ENCODE results near the gene ASXL3.

DNA sequence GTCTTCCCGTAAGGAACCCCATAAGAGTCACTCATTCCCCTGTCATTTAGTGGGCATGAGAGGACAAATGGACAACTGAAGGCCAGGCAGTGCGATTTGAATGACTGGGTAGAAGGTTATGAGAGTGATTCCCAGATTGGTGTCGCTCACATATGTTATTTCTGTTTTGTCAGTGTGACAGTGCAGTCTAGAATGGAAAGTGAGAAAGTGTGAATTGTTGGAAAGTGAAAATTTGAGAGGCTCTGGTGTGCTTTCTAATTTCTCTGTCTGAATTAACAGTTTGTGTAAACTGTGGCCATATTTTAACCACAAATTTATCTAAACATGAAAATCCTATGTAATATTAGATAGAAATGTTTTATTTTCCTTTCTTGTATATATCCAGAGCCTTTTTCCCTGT is 49.1 kb downstream of the ASXL3 start:
- TF ChIP-seq GABPA (IDR thresholded peaks at IDR 0.05 in 1 of 2, conservative IDR thresholded peaks at IDR 0.05 in 1 of 2) (no peak), RXRA (IDR thresholded peaks at IDR 0.05) (no peak), TAF1 (conservative IDR thresholded peaks at IDR 0.05) (no peak), YY1 (IDR thresholded peaks at IDR 0.05) (no peak), FOXA1 (IDR thresholded peaks at IDR 0.05) (no peak), JUND (IDR thresholded peaks at IDR 0.05) (no peak), SP1 (IDR thresholded peaks at IDR 0.05) (no peak)
- TF ChIP-seq, protein P1, sequence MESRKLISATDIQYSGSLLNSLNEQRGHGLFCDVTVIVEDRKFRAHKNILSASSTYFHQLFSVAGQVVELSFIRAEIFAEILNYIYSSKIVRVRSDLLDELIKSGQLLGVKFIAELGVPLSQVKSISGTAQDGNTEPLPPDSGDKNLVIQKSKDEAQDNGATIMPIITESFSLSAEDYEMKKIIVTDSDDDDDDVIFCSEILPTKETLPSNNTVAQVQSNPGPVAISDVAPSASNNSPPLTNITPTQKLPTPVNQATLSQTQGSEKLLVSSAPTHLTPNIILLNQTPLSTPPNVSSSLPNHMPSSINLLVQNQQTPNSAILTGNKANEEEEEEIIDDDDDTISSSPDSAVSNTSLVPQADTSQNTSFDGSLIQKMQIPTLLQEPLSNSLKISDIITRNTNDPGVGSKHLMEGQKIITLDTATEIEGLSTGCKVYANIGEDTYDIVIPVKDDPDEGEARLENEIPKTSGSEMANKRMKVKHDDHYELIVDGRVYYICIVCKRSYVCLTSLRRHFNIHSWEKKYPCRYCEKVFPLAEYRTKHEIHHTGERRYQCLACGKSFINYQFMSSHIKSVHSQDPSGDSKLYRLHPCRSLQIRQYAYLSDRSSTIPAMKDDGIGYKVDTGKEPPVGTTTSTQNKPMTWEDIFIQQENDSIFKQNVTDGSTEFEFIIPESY (IDR thresholded peaks at IDR 0.05), result no peak
- TF ChIP-seq, protein P2, sequence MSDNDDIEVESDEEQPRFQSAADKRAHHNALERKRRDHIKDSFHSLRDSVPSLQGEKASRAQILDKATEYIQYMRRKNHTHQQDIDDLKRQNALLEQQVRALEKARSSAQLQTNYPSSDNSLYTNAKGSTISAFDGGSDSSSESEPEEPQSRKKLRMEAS (IDR thresholded peaks at IDR 0.05), result no peak
- TF ChIP-seq, protein P3, sequence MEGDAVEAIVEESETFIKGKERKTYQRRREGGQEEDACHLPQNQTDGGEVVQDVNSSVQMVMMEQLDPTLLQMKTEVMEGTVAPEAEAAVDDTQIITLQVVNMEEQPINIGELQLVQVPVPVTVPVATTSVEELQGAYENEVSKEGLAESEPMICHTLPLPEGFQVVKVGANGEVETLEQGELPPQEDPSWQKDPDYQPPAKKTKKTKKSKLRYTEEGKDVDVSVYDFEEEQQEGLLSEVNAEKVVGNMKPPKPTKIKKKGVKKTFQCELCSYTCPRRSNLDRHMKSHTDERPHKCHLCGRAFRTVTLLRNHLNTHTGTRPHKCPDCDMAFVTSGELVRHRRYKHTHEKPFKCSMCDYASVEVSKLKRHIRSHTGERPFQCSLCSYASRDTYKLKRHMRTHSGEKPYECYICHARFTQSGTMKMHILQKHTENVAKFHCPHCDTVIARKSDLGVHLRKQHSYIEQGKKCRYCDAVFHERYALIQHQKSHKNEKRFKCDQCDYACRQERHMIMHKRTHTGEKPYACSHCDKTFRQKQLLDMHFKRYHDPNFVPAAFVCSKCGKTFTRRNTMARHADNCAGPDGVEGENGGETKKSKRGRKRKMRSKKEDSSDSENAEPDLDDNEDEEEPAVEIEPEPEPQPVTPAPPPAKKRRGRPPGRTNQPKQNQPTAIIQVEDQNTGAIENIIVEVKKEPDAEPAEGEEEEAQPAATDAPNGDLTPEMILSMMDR (IDR thresholded peaks at IDR 0.05; ENCODE audit: low read depth, low read length, missing input control), result no peak
- TF ChIP-seq, protein P4, sequence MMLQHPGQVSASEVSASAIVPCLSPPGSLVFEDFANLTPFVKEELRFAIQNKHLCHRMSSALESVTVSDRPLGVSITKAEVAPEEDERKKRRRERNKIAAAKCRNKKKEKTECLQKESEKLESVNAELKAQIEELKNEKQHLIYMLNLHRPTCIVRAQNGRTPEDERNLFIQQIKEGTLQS (IDR thresholded peaks at IDR 0.05), result no peak
- TF ChIP-seq, protein P5, sequence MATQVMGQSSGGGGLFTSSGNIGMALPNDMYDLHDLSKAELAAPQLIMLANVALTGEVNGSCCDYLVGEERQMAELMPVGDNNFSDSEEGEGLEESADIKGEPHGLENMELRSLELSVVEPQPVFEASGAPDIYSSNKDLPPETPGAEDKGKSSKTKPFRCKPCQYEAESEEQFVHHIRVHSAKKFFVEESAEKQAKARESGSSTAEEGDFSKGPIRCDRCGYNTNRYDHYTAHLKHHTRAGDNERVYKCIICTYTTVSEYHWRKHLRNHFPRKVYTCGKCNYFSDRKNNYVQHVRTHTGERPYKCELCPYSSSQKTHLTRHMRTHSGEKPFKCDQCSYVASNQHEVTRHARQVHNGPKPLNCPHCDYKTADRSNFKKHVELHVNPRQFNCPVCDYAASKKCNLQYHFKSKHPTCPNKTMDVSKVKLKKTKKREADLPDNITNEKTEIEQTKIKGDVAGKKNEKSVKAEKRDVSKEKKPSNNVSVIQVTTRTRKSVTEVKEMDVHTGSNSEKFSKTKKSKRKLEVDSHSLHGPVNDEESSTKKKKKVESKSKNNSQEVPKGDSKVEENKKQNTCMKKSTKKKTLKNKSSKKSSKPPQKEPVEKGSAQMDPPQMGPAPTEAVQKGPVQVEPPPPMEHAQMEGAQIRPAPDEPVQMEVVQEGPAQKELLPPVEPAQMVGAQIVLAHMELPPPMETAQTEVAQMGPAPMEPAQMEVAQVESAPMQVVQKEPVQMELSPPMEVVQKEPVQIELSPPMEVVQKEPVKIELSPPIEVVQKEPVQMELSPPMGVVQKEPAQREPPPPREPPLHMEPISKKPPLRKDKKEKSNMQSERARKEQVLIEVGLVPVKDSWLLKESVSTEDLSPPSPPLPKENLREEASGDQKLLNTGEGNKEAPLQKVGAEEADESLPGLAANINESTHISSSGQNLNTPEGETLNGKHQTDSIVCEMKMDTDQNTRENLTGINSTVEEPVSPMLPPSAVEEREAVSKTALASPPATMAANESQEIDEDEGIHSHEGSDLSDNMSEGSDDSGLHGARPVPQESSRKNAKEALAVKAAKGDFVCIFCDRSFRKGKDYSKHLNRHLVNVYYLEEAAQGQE (IDR thresholded peaks at IDR 0.05), result no peak

Data from liver (tissue), 3 donors.